Prostate gland (tissue), 2 donors: ENCODE data around the gene PSMG4. TPM values are rescaled to one million over a fixed set of nuclear protein-coding genes. Genes with fewer than 3 reads are reported as not detected.

Source experiments
- DNase-seq: peaks from one replicate; pipeline ENCODE4 v3.0.0-alpha.2; 2019; ENCODE audit warnings: low spot score
- H3K27ac ChIP-seq, 2 donors: fragments of 200-600 bp; sonication (generic); 2 replicates each; pipeline ENCODE4 v1.5.1; 2017 to 2019
- H3K27me3 ChIP-seq: fragments of 200-600 bp; sonication (generic); replicated peaks from 2 replicates; pipeline ENCODE4 v1.5.1; 2019; ENCODE audit not compliant: insufficient read depth
- H3K36me3 ChIP-seq, 2 donors: fragments of 200-600 bp; sonication (generic); 1 replicate in 1 of 2; 2 replicates in 1 of 2; pipeline versions ENCODE4 v1.5.1 to v1.8.1; 2017 to 2019
- H3K4me1 ChIP-seq: fragments of 200-600 bp; sonication (generic); replicated peaks from 2 replicates; pipeline ENCODE4 v1.5.1; 2019
- H3K4me3 ChIP-seq, 2 donors: fragments of 200-600 bp; sonication (generic); 2 replicates each; pipeline ENCODE4 v1.5.1; 2017 to 2019
- H3K9me3 ChIP-seq: fragments of 200-600 bp; sonication (generic); 2 replicates; pipeline ENCODE4 v1.5.1; 2017
- POLR2A ChIP-seq: fragments of 450-650 bp; IDR thresholded peaks from one replicate; pipeline ENCODE4 v1.6.1; 2016; ENCODE audit warnings: antibody characterized with exemption, mild to moderate bottlenecking
- POLR2AphosphoS5 ChIP-seq: sonication (generic); formaldehyde crosslinking; IDR thresholded peaks from one replicate; pipeline ENCODE4 v1.6.1; 2017; ENCODE audit warnings: antibody characterized with exemption
- WGBS: methylation state at CpG from one replicate; pipeline ENCODE4 v1.1.5; 2018; 5-methylcytosine and 5-hydroxymethylcytosine counted together
- intact Hi-C: fragments of 100-400 bp; cut with DNase I; formaldehyde crosslinking; loops from one replicate; pipeline ENCODE4 v1.14.2; 2022
- total RNA-seq, 2 donors: library from RNA; depleted of rRNA; stranded (reverse); fragments of >200 nt; gene quantifications; one replicate each; pipeline ENCODE4 v1.1.0, GENCODE V29; 2016
- TF ChIP-seq, protein P1 (sequence below), 4 experiments: fragments of 200-600 bp in 2 of 4; fragments of 450-650 bp in 2 of 4; sonication (generic) in 2 of 4; IDR thresholded peaks; 1 replicate in 3 of 4; 2 replicates in 1 of 4; pipeline ENCODE4 v1.5.1; 2016 to 2019; ENCODE audit warnings: antibody characterized with exemption in 4 of 4, mild to moderate bottlenecking in 2 of 4, moderate library complexity in 2 of 4

The PSMG4 gene
- total RNA-seq, 2 donors from 2014 or later, result 20.8 to 30.1 TPM

DNA sequence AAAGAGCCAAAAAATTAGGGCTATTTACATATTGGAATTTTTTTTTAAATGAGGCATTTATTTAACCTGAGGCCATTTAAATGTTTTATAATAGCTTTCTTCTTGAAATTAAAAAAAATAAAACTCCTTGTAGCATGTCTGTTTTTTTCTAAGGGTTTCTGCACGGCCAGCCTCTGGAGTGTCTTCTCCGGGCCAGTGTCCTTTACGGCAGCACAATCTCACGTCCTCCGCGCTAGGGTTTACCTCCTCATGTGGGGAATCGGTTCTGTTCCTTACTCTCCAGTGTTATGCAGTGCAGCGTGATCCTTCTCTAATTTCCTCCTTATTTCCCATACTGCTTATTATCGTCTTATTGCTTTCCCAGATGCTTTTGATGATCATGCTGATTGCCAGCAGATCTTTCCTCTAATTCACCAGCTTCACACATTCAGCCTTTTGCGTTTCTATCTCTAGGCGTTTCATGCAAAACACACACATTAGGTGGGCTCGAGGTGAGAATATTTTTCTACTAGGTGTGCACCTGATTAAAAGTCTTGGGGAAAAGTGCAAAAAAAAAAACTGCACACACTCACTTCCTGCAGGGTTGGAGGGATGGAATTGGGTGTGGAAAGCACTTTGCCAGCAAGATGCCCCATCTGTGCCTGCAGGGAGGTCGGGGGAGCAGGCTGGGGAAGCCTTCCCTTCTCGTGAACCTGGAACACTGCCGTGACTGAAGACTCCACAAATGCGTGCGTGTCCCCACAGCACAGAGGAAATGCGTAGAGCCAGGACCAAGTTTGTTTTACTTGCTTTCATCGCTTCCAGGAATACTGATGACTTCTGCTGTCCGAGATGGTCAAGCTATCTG, 56.1 kb downstream of the PSMG4 start:
- Histone ChIP-seq H3K27me3 (no peaks in the 10 kb centered on the region), H3K9me3 (no peaks in the 10 kb centered on the region), H3K4me3 (no peak overlapping the region), H3K27ac (no peak overlapping the region), H3K36me3 (no peaks in the 10 kb centered on the region), H3K4me1 (no peaks in the 10 kb centered on the region)
- 91% methylated on average over 20 of the region's 20 CpGs for WGBS
- TF ChIP-seq, protein P1, sequence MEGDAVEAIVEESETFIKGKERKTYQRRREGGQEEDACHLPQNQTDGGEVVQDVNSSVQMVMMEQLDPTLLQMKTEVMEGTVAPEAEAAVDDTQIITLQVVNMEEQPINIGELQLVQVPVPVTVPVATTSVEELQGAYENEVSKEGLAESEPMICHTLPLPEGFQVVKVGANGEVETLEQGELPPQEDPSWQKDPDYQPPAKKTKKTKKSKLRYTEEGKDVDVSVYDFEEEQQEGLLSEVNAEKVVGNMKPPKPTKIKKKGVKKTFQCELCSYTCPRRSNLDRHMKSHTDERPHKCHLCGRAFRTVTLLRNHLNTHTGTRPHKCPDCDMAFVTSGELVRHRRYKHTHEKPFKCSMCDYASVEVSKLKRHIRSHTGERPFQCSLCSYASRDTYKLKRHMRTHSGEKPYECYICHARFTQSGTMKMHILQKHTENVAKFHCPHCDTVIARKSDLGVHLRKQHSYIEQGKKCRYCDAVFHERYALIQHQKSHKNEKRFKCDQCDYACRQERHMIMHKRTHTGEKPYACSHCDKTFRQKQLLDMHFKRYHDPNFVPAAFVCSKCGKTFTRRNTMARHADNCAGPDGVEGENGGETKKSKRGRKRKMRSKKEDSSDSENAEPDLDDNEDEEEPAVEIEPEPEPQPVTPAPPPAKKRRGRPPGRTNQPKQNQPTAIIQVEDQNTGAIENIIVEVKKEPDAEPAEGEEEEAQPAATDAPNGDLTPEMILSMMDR (IDR thresholded peaks at IDR 0.05), result no peak
- no peak for TF ChIP-seq POLR2AphosphoS5
- TF ChIP-seq POLR2A, result no peak
- DNase-seq, result no peak
- intact Hi-C loops, result no loop called here

DNA sequence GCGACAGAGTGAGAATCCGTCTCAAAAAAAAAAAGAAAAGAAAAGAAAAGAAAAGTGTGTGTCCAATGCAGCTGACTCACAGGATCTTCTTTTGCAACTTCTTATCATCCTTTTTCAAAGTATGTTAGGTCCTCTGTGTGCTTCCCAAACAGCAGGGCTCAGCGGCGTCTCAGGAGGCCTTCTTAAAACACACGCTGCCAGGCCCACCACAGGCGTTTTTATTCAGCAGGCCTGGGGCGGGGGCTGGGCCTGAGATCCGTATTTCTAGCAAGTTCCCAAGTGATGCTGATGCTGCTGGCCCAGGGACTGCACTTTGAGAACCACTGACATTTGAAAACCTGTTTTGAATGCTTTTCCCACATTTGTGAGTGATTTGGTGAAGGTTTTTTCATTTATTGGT, 57.1 kb downstream of the PSMG4 start:
- Histone ChIP-seq H3K36me3 (no peaks in the 10 kb centered on the region), H3K4me1 (no peaks in the 10 kb centered on the region), H3K27me3 (no peaks in the 10 kb centered on the region), H3K27ac (no peak overlapping the region), H3K9me3 (no peaks in the 10 kb centered on the region), H3K4me3 (no peak overlapping the region)
- no peak for DNase-seq
- WGBS, result 82% methylated on average over 8 of the region's 8 CpGs
- TF ChIP-seq, protein P1 (IDR thresholded peaks at IDR 0.05), result no peak
- TF ChIP-seq POLR2A (no peak), POLR2AphosphoS5 (no peak)
- intact Hi-C loops, result no loop called here

DNA sequence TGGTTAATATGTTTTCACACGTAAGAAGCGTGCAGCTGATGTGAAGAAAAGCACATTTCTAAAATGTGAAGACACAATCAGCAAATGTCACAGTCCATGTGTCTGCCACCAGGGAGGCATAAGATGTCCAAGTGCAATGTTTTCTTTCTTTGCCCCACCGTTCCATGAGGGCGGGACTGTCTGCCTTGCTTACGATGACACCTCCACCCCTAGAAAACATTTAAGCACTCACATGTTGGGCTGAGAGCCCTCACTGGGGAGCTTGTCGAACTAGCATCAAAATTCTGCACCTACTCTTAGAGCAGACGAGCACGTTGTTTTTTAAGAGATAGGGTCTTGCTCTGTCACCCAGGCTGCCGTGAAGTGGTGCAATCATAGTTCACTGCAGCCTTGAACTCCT, 57.6 kb downstream of the PSMG4 start:
- no peaks in the 10 kb centered on the region for H3K4me1 ChIP-seq
- H3K27ac ChIP-seq, result no peak overlapping the region
- H3K36me3 ChIP-seq, result no peaks in the 10 kb centered on the region
- no peak for DNase-seq
- 92% methylated on average over 9 of the region's 9 CpGs for WGBS
- no peak overlapping the region for H3K4me3 ChIP-seq
- intact Hi-C loops, result no loop called here
- TF ChIP-seq, protein P1 (IDR thresholded peaks at IDR 0.05), result no peak
- TF ChIP-seq POLR2AphosphoS5 (no peak), POLR2A (no peak)
- no peaks in the 10 kb centered on the region for H3K9me3 ChIP-seq
- H3K27me3 ChIP-seq, result no peaks in the 10 kb centered on the region

DNA sequence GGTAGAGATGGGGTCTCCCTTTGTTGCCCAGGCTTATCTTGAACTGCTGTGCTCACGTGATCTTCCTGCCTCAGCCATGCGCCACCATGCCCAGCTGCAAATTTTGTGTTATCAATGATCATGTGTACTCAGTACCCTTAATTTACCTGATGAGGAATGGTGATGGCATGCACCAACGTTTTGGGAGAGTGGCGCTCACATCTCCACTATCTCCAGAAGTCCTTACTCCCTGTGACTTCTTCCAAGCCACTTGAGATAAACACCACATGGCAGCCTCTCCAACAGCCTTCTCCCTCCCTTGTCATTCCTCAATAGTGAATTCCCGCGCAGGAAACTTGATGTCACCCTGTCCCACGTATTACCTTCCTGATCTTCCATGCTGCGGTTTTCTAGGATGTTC, 58.1 kb downstream of the PSMG4 start:
- no peak overlapping the region for H3K4me3 ChIP-seq
- intact Hi-C loops, result no loop called here
- WGBS, result 84% methylated on average over 8 of the region's 8 CpGs
- no peaks in the 10 kb centered on the region for H3K4me1 ChIP-seq
- no peak for TF ChIP-seq POLR2AphosphoS5
- TF ChIP-seq, protein P1 (IDR thresholded peaks at IDR 0.05), result no peak
- no peaks in the 10 kb centered on the region for H3K36me3 ChIP-seq
- H3K27me3 ChIP-seq, result no peaks in the 10 kb centered on the region
- no peaks in the 10 kb centered on the region for H3K9me3 ChIP-seq
- no peak overlapping the region for H3K27ac ChIP-seq
- no peak for DNase-seq

Other genes with a start within 250 kb of the PSMG4 start
- gene RIPK1, start 190.5 kb upstream of the PSMG4 start, total RNA-seq, result 10 to 100 TPM; 21.3 to 23.0 TPM
- 10 to 100 TPM; 16.5 to 17.7 TPM for gene BPHL, start 140.2 kb upstream of the PSMG4 start, total RNA-seq
- 10 to 100 TPM; 17.2 to 39.6 TPM for gene TUBB2A, start 101.4 kb upstream of the PSMG4 start, total RNA-seq
- gene TUBB2B, start 31.3 kb upstream of the PSMG4 start, total RNA-seq, result 1 to 10 TPM; 3.9 to 4.5 TPM
- 100 to 1,000 TPM in 1 of 2 donors, 10 to 100 TPM in 1; 53.1 to 129 TPM for gene SLC22A23, start 198.1 kb downstream of the PSMG4 start, total RNA-seq